Adipocyte (in vitro differentiated cells): ENCODE data around the gene SRPK2.
"Not testable (repeated sequence)": the region's sequence is repeated elsewhere in the genome, so short reads cannot be mapped to it uniquely, and the experiment has no call there.

Experiments used
- DNase-seq: peaks from one replicate; pipeline ENCODE4 v3.0.0-alpha.2; 2015; ENCODE audit warnings: low read depth
- H3K27me3 ChIP-seq: replicated peaks from 2 replicates; pipeline ENCODE4 v1.7.0; 2013; ENCODE audit warnings: mild to moderate bottlenecking, low read length, moderate library complexity; ENCODE audit not compliant: control insufficient read depth, insufficient read depth
- H3K36me3 ChIP-seq: 2 replicates; pipeline ENCODE4 v1.7.0; 2013; ENCODE audit warnings: low read length, mild to moderate bottlenecking, moderate library complexity; ENCODE audit not compliant: control insufficient read depth, insufficient read depth, severe bottlenecking
- H3K4me1 ChIP-seq: 2 replicates; pipeline ENCODE4 v1.7.0; 2013; ENCODE audit warnings: mild to moderate bottlenecking, low read length, moderate library complexity; ENCODE audit not compliant: control insufficient read depth, insufficient read depth
- H3K4me3 ChIP-seq: 2 replicates; pipeline ENCODE4 v1.7.0; 2013; ENCODE audit warnings: mild to moderate bottlenecking, low read length, moderate library complexity
- H3K9ac ChIP-seq: 2 replicates; pipeline ENCODE4 v1.7.0; 2013; ENCODE audit warnings: mild to moderate bottlenecking, low read length, moderate library complexity
- H3K9me3 ChIP-seq: 2 replicates; pipeline ENCODE4 v1.7.0; 2013; ENCODE audit warnings: mild to moderate bottlenecking, low read length, moderate library complexity; ENCODE audit not compliant: control insufficient read depth

The SRPK2 gene

DNA sequence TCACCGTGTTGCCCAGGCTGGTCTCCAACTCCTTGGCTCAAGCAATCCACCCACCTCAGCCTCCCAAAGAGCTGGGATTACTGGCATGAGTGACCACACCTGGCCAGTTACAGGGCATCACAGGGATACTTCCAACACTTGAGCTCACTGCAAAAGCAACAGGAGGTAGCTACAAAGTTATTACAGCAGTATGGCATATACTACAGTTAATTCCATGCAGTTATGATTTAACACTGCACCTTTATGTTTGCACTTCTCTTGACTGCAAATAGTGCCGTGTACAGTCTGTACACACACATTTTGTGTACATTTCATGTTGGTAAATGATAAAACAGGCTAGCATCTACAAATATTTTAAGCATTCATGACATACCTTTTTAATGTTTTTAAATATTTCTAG lies 21.3 kb downstream of the SRPK2 start:
- no peaks in the 10 kb centered on the region for H3K9me3 ChIP-seq
- no peaks in the 10 kb centered on the region for H3K27me3 ChIP-seq
- H3K9ac ChIP-seq, result no peak overlapping the region
- H3K4me3 ChIP-seq, result no peak overlapping the region
- no peaks in the 10 kb centered on the region for H3K4me1 ChIP-seq
- H3K36me3 ChIP-seq, result no peaks in the 10 kb centered on the region
- no peak for DNase-seq

DNA sequence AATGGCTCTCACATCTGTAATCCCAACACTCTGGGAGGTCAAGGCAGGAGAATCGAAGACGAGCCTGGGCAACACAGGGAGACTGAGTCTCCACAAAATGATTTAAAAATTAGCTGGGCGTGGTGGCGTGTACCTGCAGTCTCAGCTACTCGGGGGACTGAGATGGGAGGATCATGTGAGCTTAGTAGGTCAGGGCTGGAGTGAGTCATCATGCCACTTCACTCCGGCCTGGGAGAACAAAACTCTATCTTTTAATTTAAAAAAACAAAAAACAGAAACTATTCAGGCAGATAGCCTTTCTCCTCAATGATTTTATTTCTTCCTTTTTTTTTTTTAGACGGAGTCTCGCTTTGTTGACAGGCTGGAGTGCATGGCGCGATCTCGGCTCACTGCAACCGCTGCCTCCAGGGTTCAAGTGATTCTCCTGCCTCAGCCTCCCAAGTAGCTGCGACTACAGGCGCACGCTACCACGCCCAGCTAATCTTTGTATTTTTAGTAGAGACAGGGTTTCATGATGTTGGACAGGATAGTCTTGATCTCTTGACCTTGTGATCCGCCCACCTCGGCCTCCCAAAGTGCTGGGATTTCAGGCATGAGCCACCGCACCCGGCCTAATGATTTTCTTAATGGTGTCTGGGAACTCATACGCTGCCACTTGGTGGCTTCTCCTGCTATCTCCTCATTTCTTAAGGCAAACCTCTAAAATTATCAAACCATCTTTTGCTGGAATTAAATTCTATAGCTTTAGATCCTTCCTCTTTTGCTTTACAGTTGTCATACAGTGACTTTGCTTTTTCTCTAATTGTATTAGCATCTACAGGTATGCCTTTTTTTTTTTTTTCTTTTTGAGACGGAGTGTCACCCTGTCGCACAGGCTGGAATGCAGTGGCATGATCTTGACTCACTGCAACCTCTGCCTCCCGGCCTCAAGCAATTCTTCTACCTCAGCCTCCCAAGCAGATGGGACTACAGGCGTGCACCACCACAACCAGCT lies 22.9 kb downstream of the SRPK2 start:
- DNase-seq, result no peak
- no peaks in the 10 kb centered on the region for H3K27me3 ChIP-seq
- no peak overlapping the region for H3K4me3 ChIP-seq
- H3K9me3 ChIP-seq, result no peaks in the 10 kb centered on the region
- no peaks in the 10 kb centered on the region for H3K36me3 ChIP-seq
- no peak overlapping the region for H3K9ac ChIP-seq
- H3K4me1 ChIP-seq, result no peaks in the 10 kb centered on the region

DNA sequence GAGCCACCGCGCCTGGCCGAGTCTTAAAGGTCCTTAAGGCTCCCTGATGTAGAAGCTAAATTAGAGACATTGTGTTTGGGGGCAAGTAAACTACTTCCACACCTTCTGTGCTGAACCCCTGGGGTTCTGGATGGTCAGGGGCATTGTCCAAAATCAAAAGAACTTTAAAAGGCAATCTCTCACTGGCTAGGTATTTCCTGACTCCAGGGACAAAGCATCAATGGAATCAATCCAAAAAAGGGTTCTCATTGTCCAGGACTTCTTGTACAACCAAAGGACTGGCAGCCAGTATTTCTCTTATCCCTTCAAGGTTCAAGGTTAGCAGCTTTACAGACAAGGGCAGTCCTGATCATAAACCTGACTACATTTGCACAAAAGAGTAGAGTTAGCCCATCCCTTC lies 24.0 kb downstream of the SRPK2 start:
- no peak for DNase-seq
- Histone ChIP-seq H3K4me3 (no peak overlapping the region), H3K9me3 (no peaks in the 10 kb centered on the region), H3K4me1 (no peaks in the 10 kb centered on the region), H3K27me3 (no peaks in the 10 kb centered on the region), H3K36me3 (no peaks in the 10 kb centered on the region), H3K9ac (no peak overlapping the region)

DNA sequence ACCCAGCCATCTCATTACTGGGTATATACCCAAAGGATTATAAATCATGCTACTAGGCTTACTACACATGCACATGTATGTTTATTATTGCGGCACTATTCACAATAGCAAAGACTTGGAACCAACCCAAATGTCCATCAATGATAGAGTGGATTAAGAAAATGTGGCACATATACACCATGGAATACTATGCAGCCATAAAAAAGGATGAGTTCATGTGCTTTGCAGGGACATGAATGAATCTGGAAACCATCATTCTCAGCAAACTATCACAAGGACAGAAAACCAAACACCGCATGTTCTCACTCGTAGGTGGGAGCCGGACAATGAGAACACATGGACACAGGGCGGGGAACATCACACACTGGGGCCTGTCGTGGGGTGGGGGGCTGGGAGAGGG lies 25.1 kb downstream of the SRPK2 start:
- H3K4me1 ChIP-seq, H3K9ac ChIP-seq, H3K27me3 ChIP-seq, H3K36me3 ChIP-seq, H3K9me3 ChIP-seq, H3K4me3 ChIP-seq, DNase-seq: not testable (repeated sequence)

DNA sequence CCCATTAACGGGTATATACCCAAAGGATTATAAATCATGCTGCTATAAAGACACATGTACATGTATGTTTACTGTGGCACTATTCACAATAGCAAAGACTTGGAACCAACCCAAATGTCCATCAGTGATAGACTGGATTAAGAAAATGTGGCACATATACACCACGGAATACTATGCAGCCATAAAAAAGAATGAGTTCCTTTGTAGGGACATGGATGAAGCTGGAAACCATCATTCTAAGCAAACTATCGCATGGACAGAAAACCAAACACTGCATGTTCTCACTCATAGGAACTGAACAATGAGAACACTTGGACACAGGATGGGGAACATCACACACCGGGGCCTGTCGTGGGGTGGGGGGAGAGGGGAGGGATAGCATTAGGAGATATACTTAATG lies 26.0 kb downstream of the SRPK2 start:
- H3K27me3 ChIP-seq, H3K36me3 ChIP-seq, DNase-seq, H3K9me3 ChIP-seq, H3K4me3 ChIP-seq, H3K4me1 ChIP-seq, H3K9ac ChIP-seq: not testable (repeated sequence)

DNA sequence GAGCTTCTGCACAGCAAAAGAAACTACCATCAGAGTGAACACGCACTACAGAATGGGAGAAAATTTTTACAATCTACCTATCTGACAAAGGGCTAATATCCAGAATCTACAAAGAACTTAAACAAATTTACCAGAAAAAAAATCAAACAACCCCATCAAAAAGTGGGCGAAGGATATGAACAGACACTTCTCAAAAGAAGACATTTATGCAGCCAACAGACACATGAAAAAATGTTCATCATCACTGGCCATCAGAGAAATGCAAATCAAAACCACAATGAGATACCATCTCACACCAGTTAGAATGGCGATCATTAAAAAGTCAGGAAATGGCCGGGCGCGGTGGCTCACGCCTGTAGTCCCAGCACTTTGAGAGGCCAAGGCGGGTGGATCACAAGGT lies 26.7 kb downstream of the SRPK2 start:
- not testable (repeated sequence) for H3K4me1 ChIP-seq, H3K36me3 ChIP-seq, H3K9ac ChIP-seq, H3K27me3 ChIP-seq, H3K9me3 ChIP-seq, H3K4me3 ChIP-seq, DNase-seq

DNA sequence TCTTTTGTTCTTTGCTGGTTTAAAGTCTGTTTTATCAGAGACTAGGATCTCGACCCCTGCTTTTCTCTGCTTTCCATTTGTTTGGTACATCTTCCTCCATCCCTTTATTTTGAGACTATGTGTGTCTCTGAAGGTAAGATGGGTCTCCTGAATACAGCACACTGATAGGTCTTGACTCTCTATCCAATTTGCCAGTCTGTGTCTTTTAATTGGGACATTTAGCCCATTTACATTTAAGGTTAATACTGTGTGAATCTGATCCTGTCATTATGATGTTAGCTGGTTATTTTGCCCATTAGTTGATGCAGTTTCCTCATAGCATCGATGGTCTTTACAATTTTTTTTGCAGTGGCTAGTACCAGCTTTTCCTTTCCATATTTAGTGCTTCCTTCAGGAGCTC lies 28.6 kb downstream of the SRPK2 start:
- not testable (repeated sequence) for H3K36me3 ChIP-seq, H3K27me3 ChIP-seq, H3K4me1 ChIP-seq, H3K9ac ChIP-seq, DNase-seq, H3K9me3 ChIP-seq, H3K4me3 ChIP-seq

DNA sequence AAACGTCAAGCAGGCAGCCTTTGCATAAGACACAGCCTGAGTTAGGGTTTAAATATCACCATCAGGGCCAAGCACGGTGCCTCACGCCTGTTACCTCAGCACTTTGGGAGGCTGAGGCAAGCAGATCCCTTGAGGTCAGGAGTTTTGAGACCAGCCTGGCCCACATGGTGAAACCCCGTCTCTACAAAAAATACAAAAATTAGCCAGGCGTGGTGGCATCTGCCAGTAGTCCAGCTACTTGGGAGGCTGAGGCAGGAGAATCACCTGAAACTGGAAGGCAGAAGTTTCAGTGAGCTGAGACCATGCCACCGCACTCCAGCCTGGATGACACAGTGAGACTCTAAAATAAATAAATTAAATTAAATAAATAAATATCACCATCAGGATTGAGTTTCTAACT lies 33.0 kb downstream of the SRPK2 start:
- Histone ChIP-seq H3K9me3 (no peaks in the 10 kb centered on the region), H3K4me3 (no peak overlapping the region), H3K36me3 (no peaks in the 10 kb centered on the region), H3K27me3 (no peaks in the 10 kb centered on the region), H3K4me1 (peaks cover 35% of the 10 kb centered on the region), H3K9ac (no peak overlapping the region)
- DNase-seq, result no peak

DNA sequence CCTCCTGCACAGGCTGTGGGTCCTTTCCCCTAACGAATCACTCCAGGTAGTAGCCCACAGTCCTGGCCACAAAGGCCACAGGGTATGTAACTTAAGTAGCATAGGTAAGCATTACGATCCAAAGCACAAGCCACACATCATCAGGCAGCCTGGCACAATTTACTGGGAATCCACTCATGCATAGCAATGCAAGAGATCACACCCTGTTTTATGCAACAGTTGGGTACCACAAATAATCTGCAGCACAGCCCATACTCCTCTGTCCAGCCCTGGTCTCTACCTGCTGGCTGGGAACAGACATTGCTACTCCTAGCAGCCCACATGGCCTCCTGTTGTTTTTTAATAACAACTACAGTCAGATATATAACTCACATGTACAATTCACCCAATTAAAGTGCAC lies 34.3 kb downstream of the SRPK2 start:
- H3K9ac ChIP-seq, result no peak overlapping the region
- H3K9me3 ChIP-seq, result no peaks in the 10 kb centered on the region
- H3K36me3 ChIP-seq, result no peaks in the 10 kb centered on the region
- DNase-seq, result no peak
- peaks cover 35% of the 10 kb centered on the region for H3K4me1 ChIP-seq
- no peaks in the 10 kb centered on the region for H3K27me3 ChIP-seq
- no peak overlapping the region for H3K4me3 ChIP-seq

DNA sequence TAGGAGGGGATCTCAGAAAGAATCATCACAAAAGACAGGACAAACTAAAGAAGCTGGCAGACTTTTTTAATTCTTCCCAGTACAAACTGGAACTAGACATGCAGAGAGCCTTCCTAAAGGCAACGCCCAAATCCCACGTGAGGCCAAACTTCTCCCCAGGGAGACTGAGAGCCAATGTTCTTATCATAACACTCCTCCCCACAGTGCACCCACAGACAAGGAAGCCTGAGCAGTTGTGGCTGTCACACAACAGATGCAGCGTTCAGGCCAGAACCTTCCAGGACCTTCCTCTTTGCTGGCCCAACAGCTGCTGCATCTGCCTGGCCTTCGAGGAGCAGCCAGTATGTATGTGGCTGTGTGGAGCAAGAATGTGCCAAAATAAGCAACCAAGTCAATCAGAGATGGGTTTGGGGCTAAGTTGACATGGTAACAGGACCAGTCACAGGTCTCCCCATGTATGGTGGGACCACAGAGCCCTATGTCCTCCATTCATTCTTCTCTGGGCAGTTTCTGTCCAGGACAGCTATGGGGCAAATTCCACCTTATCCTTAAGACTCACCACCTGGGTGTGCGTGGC lies 34.9 kb downstream of the SRPK2 start:
- Histone ChIP-seq H3K4me1 (peaks cover 35% of the 10 kb centered on the region), H3K9me3 (no peaks in the 10 kb centered on the region), H3K9ac (no peak overlapping the region), H3K27me3 (no peaks in the 10 kb centered on the region), H3K4me3 (no peak overlapping the region), H3K36me3 (no peaks in the 10 kb centered on the region)
- no peak for DNase-seq

DNA sequence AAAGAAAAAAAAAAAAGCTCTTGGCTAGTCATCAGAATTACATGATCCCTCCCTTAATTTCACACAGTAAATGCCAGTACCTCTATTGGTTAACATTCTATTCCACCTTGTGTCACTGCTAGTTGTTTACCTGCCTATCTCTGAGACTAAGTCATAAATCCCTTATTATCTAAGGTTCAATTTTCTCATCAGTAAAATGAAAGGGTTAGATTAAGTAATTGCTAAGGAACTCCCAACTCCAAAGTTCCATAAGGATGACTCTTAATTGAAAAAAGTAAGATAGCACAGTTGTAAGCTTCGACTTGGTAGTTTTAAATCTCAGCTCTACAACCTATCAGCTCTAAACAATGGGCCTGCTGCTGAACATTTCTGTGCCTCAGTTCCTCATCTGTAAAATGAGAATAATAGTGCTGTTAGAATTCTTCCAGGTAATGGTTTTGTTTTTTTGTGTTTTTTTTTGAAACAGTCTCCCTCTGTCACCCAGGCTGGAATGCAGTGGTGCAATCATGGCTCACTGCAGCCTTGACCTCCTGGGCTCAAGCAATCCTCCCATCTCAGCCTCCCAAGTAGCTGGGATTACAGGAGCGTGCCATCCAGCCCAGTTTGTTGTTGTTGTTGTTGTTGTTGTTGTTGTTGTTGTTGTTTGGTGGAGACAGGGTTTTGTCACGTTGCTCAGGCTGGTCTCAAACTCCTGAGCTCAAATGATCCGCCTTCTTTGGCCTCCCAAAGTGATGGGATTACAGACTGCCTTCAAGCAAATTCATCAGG lies 35.6 kb downstream of the SRPK2 start:
- Histone ChIP-seq H3K4me3 (no peak overlapping the region), H3K4me1 (peaks cover 35% of the 10 kb centered on the region), H3K9me3 (no peaks in the 10 kb centered on the region), H3K36me3 (no peaks in the 10 kb centered on the region), H3K9ac (no peak overlapping the region), H3K27me3 (no peaks in the 10 kb centered on the region)
- DNase-seq, result no peak
